Chondrocyte (in vitro differentiated cells): ENCODE data around the gene ALK. TPM values are rescaled to one million over a fixed set of nuclear protein-coding genes. Genes with fewer than 3 reads are reported as not detected.

Experiments
- DNase-seq: peaks from one replicate; pipeline ENCODE4 v3.0.0; 2021; ENCODE audit warnings: mixed read lengths, low spot score
- H3K27ac Mint-ChIP-seq: one replicate; pipeline ENCODE4 v1.8.0; 2021; ENCODE audit warnings: mild to moderate bottlenecking, moderate library complexity, mixed read lengths; ENCODE audit not compliant: unreplicated experiment
- H3K27me3 Mint-ChIP-seq: 2 replicates; pipeline ENCODE4 v1.8.0; 2021; ENCODE audit warnings: low read depth, mixed read lengths
- H3K36me3 Mint-ChIP-seq: 2 replicates; pipeline ENCODE4 v1.8.0; 2021; ENCODE audit warnings: low read depth, mixed read lengths
- H3K4me1 Mint-ChIP-seq: 2 replicates; pipeline ENCODE4 v1.8.0; 2021; ENCODE audit warnings: low read depth, mild to moderate bottlenecking, mixed read lengths
- H3K4me3 Mint-ChIP-seq: one replicate; pipeline ENCODE4 v1.8.0; 2021; ENCODE audit warnings: mild to moderate bottlenecking, moderate library complexity, mixed read lengths; ENCODE audit not compliant: unreplicated experiment
- H3K9me3 Mint-ChIP-seq: 2 replicates; pipeline ENCODE4 v1.8.0; 2021; ENCODE audit warnings: low read depth, mixed read lengths
- total RNA-seq: library from RNA; stranded (reverse); gene quantifications from 3 replicates; pipeline ENCODE4 v1.2.1, GENCODE V29; 2021
- TF ChIP-seq, protein P1 (sequence below): fragments of 200-600 bp; sonication (generic); IDR thresholded peaks from 2 replicates; pipeline ENCODE4 v1.5.0; 2021; ENCODE audit warnings: antibody characterized with exemption, mild to moderate bottlenecking, moderate library complexity

The ALK gene
- total RNA-seq, 1 donor from 2014 or later, result 0.07 TPM

DNA sequence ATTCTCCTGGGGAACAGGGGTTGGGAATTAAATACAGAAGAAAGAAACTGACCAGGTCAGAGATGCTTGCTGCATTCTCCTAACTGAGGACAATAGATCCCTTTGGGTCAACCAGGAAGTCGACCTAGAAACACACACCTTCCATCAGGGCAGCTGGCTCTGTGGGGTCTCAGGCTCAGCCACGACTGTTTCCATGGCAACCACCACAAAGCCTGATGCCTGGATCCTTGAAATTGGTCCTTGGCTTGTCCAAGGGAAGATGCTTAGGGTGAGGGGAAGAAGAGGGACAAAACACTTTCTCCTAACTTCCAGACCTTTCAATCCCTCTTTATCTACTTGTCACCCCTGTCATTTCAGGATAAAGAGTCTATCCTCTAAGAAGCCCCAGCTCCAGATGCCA, 194.4 kb downstream of the ALK start:
- H3K4me1 Mint-ChIP-seq, result no peaks in the 10 kb centered on the region
- TF ChIP-seq, protein P1, sequence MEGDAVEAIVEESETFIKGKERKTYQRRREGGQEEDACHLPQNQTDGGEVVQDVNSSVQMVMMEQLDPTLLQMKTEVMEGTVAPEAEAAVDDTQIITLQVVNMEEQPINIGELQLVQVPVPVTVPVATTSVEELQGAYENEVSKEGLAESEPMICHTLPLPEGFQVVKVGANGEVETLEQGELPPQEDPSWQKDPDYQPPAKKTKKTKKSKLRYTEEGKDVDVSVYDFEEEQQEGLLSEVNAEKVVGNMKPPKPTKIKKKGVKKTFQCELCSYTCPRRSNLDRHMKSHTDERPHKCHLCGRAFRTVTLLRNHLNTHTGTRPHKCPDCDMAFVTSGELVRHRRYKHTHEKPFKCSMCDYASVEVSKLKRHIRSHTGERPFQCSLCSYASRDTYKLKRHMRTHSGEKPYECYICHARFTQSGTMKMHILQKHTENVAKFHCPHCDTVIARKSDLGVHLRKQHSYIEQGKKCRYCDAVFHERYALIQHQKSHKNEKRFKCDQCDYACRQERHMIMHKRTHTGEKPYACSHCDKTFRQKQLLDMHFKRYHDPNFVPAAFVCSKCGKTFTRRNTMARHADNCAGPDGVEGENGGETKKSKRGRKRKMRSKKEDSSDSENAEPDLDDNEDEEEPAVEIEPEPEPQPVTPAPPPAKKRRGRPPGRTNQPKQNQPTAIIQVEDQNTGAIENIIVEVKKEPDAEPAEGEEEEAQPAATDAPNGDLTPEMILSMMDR, result no peak
- no peaks in the 10 kb centered on the region for H3K36me3 Mint-ChIP-seq
- no peak overlapping the region for H3K4me3 Mint-ChIP-seq
- H3K27me3 Mint-ChIP-seq, result peaks cover 10% of the 10 kb centered on the region
- H3K9me3 Mint-ChIP-seq, result no peaks in the 10 kb centered on the region
- DNase-seq, result no peak
- H3K27ac Mint-ChIP-seq, result no peak overlapping the region

DNA sequence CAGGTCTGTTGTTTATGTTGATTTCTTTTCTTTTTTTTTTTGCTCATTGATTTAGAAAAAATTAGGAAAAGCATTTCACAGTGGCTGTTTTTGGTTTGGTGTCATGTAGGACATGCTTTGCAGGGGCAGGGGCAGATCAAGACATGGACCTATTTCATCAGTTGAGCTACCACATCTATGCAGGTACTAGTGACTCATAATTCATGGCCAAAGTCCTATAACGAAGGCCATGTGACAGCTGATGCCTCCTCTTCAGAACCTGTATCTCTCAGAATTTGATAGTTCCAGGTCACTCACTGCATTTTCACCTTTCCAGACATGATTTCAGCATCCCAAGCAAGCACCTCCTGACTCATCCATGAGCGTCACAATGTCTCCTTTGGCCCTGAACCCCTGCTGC, 195.8 kb downstream of the ALK start:
- no peaks in the 10 kb centered on the region for H3K4me1 Mint-ChIP-seq
- DNase-seq, result no peak
- H3K27me3 Mint-ChIP-seq, result peaks cover 15% of the 10 kb centered on the region
- H3K9me3 Mint-ChIP-seq, result no peaks in the 10 kb centered on the region
- H3K27ac Mint-ChIP-seq, result no peak overlapping the region
- no peaks in the 10 kb centered on the region for H3K36me3 Mint-ChIP-seq
- H3K4me3 Mint-ChIP-seq, result no peak overlapping the region
- TF ChIP-seq, protein P1, result no peak

DNA sequence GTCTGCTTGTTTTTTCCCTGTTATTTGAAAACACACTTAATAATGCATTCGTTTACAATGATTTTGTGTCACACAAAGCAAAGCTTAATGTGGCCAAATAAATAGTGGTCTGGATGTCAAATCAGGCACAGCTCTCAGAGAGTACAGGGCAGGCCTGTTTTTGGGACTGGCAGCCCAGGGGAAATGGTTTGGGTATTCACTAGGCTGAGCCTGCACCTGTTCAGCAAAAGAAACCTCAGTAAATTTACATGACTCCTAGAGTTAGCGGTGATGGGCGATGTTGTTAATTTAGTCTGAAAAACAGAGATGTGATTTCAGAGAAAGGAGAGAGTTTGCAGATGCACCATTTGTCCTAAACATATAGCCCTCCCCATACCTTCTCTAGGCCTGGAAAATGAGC, 197.1 kb downstream of the ALK start:
- H3K4me3 Mint-ChIP-seq, result no peak overlapping the region
- DNase-seq, result no peak
- H3K9me3 Mint-ChIP-seq, result no peaks in the 10 kb centered on the region
- H3K36me3 Mint-ChIP-seq, result no peaks in the 10 kb centered on the region
- no peaks in the 10 kb centered on the region for H3K4me1 Mint-ChIP-seq
- no peak overlapping the region for H3K27ac Mint-ChIP-seq
- TF ChIP-seq, protein P1, result no peak
- H3K27me3 Mint-ChIP-seq, result peaks cover 12% of the 10 kb centered on the region

DNA sequence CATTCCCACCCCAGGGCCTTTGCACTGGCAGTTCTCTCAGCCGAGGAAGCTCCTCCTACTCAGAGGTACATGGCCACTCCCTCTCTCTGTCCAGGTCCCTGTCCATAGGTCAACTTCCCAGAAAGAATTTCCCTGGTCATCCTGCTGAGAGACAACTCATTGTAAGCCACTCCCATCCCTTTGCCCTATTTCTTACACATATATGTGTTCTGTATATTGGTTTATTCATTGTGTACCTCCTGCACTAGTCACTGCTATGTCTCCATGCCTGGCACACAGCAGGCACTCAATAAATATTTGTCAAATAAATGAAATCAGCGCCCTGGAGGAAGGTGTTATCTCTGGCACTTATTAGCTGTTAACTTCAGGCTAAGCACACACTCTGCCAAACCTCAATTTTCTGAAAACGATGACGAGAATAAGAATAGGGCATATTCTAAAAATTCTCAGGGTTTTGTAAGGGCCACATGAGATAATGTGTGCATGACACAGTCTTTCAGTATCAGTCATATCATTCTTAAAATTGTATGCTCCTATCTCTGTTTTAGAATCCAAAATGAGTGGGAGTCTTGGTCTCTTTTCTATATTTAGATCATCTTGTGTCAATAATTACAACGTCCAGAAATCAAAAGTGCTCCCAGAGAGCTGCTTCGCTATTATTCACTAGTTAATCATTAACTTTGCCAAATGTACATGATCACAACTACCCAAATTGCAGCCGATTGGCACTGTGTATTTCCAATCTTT, 198.0 kb downstream of the ALK start:
- H3K27me3 Mint-ChIP-seq, result peaks cover 12% of the 10 kb centered on the region
- no peak overlapping the region for H3K4me3 Mint-ChIP-seq
- H3K4me1 Mint-ChIP-seq, result no peaks in the 10 kb centered on the region
- H3K27ac Mint-ChIP-seq, result no peak overlapping the region
- DNase-seq, result no peak
- H3K36me3 Mint-ChIP-seq, result no peaks in the 10 kb centered on the region
- TF ChIP-seq, protein P1, result no peak
- no peaks in the 10 kb centered on the region for H3K9me3 Mint-ChIP-seq

DNA sequence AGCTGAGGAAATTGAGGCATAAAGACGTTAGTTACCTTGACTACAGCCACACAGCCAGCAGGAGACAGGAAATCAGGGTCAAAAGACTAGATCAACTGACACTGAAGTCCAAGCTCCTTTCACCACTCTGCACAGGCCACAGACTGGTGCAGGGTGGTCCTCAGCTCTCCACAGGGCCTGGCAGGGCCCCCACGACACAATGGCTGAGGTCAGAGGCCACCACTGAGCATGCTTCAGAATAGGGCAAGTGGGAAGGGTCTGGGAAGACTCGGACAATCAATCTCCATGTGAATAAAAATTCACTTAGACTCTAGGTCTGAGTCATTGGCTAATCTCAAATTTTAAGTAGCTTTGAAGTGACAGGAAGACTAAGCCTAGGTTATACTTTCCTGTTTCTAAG, 201.7 kb downstream of the ALK start:
- no peak for DNase-seq
- TF ChIP-seq, protein P1, result no peak
- Mint-ChIP-seq H3K9me3 (no peaks in the 10 kb centered on the region), H3K27me3 (peaks cover 16% of the 10 kb centered on the region), H3K4me3 (no peak overlapping the region), H3K27ac (no peak overlapping the region), H3K4me1 (no peaks in the 10 kb centered on the region), H3K36me3 (no peaks in the 10 kb centered on the region)
